ENCODE results near the gene PSD.

- TF ChIP-seq CTCF (IDR thresholded peaks at IDR 0.05) (no peak), POLR2A (IDR thresholded peaks at IDR 0.05) (no peak)
Observed at GRCh38 chr10:102462512-102463054, 44.0 kb upstream of the PSD start.
